HL-60 (cell line): ENCODE measurements around the gene PDE1C.

ENCODE experiments used
- DNase-seq, 2 experiments: peaks; one replicate each; pipeline ENCODE4 v3.0.0-alpha.2; 2010 to 2020; ENCODE audit warnings: low read depth in 1 of 2, low spot score in 1 of 2
- H3K27ac ChIP-seq: fragments of 250-450 bp; sonication (Bioruptor Pico); replicated peaks from 2 replicates; pipeline ENCODE4 v1.5.1; 2020; ENCODE audit warnings: mild to moderate bottlenecking, moderate library complexity
- H3K27me3 ChIP-seq: fragments of 250-450 bp; sonication (Bioruptor Pico); 2 replicates; pipeline ENCODE4 v1.5.1; 2021; ENCODE audit warnings: mild to moderate bottlenecking, moderate library complexity; ENCODE audit not compliant: insufficient read depth, poor library complexity, severe bottlenecking
- H3K4me3 ChIP-seq: replicated peaks from 2 replicates; pipeline ENCODE4 v1.5.1; 2011; ENCODE audit warnings: mild to moderate bottlenecking, control low read depth, low read length; ENCODE audit not compliant: insufficient read depth
- GABPA ChIP-seq: IDR thresholded peaks from 2 replicates; pipeline ENCODE4 v1.6.1; 2012; ENCODE audit warnings: low read depth
- POLR2AphosphoS5 ChIP-seq: IDR thresholded peaks from 2 replicates; pipeline ENCODE4 v1.6.1; 2012; ENCODE audit warnings: low read depth
- SPI1 ChIP-seq: IDR thresholded peaks from 2 replicates; pipeline ENCODE4 v1.6.1; 2012; ENCODE audit warnings: low read depth, mild to moderate bottlenecking, borderline replicate concordance
- TF ChIP-seq, protein P1 (sequence below): IDR thresholded peaks from one replicate; pipeline ENCODE4 v1.5.1; 2011; ENCODE audit warnings: low read length, control low read depth, inconsistent platforms; ENCODE audit not compliant: insufficient read depth
- TF ChIP-seq, protein P2 (sequence below): IDR thresholded peaks from 2 replicates; pipeline ENCODE4 v1.6.1; 2012; ENCODE audit warnings: low read depth; ENCODE audit not compliant: insufficient replicate concordance

Gene PDE1C

DNA sequence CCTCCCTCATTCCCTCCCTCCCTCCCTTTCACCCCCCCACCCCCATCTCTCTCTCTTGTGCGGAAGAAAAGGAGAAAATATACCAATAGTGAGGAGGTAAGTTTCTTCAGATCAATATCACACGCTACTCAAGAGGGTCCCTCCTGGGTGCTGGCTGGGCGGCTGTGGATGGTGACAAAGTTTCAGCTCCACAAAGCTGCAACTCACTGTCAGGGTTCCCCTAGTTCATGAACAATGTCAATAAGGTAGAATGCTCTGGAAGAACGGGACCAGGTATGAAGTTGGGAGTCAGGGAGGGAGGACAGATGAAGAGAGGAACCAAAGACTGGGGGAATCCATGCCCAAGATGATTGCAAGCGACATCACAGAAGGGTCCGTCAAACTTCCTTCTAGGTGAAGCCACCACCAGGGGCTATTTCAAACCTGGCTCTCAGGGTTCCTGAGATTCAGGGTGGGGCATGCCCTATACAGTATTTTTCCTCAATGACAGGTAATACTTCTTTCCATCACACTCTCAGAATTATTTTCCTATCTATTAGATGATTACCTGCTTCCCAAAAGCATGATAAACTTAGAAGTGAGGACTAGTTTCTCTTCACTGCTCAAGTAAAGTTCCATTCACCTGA is 1.4 kb upstream of the PDE1C start:
- TF ChIP-seq, protein P1, sequence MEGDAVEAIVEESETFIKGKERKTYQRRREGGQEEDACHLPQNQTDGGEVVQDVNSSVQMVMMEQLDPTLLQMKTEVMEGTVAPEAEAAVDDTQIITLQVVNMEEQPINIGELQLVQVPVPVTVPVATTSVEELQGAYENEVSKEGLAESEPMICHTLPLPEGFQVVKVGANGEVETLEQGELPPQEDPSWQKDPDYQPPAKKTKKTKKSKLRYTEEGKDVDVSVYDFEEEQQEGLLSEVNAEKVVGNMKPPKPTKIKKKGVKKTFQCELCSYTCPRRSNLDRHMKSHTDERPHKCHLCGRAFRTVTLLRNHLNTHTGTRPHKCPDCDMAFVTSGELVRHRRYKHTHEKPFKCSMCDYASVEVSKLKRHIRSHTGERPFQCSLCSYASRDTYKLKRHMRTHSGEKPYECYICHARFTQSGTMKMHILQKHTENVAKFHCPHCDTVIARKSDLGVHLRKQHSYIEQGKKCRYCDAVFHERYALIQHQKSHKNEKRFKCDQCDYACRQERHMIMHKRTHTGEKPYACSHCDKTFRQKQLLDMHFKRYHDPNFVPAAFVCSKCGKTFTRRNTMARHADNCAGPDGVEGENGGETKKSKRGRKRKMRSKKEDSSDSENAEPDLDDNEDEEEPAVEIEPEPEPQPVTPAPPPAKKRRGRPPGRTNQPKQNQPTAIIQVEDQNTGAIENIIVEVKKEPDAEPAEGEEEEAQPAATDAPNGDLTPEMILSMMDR = no peak
- TF ChIP-seq, protein P2, sequence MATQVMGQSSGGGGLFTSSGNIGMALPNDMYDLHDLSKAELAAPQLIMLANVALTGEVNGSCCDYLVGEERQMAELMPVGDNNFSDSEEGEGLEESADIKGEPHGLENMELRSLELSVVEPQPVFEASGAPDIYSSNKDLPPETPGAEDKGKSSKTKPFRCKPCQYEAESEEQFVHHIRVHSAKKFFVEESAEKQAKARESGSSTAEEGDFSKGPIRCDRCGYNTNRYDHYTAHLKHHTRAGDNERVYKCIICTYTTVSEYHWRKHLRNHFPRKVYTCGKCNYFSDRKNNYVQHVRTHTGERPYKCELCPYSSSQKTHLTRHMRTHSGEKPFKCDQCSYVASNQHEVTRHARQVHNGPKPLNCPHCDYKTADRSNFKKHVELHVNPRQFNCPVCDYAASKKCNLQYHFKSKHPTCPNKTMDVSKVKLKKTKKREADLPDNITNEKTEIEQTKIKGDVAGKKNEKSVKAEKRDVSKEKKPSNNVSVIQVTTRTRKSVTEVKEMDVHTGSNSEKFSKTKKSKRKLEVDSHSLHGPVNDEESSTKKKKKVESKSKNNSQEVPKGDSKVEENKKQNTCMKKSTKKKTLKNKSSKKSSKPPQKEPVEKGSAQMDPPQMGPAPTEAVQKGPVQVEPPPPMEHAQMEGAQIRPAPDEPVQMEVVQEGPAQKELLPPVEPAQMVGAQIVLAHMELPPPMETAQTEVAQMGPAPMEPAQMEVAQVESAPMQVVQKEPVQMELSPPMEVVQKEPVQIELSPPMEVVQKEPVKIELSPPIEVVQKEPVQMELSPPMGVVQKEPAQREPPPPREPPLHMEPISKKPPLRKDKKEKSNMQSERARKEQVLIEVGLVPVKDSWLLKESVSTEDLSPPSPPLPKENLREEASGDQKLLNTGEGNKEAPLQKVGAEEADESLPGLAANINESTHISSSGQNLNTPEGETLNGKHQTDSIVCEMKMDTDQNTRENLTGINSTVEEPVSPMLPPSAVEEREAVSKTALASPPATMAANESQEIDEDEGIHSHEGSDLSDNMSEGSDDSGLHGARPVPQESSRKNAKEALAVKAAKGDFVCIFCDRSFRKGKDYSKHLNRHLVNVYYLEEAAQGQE = no peak
- TF ChIP-seq GABPA (no peak), POLR2AphosphoS5 (no peak), SPI1 (no peak)
- Histone ChIP-seq H3K27me3 (peaks cover 47% of the 10 kb centered on the region), H3K4me3 (no peak overlapping the region), H3K27ac (no peak overlapping the region)
- DNase-seq = no peak

DNA sequence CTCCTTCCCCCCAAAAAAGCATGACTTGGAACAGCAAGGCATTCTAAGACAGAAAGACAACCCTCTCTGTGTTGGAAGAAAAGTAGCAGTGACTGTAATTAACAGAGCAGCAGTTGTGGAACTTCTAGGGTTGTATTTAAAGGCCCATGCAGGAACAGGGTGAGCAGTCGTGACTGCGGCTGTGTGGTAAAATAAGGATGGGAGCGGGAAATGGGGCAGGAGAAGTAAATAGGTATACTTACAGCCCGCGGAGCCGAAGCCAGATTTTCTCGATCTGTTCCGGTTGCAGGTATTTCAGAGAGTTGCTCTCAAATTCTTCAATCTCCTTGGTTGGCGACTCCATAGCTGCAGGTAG is 179 bp downstream of the PDE1C start:
- no peak for DNase-seq
- no peak overlapping the region for H3K4me3 ChIP-seq
- peaks cover 47% of the 10 kb centered on the region for H3K27me3 ChIP-seq
- no peak overlapping the region for H3K27ac ChIP-seq
- no peak for TF ChIP-seq POLR2AphosphoS5

DNA sequence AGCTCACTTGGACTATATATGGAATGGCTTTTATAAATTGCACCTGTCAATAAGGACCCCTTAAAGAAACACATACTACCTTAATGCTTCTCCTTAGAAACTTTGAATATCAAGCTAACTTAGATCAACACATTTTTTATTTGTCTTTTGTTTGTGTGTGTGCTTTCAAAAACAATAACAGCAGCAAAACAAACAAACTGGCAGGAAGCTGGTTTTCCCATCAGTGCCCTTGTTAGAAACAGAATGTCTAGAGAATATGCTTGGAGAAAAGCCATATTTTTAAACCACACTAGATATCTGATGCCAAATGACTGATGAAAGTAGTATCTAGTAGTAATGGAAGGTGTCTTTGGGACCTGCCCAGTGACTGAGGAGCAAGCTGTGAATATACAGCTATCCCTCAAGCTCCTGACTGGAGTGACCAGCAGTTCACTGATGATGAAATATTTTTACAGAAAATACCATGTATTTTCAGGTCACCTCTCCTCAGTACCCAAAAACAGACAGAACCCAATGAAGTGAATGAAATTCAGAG is 1.0 kb downstream of the PDE1C start:
- H3K4me3 ChIP-seq = no peak overlapping the region
- peaks cover 44% of the 10 kb centered on the region for H3K27me3 ChIP-seq
- no peak overlapping the region for H3K27ac ChIP-seq
- no peak for DNase-seq
- TF ChIP-seq SPI1 (no peak), POLR2AphosphoS5 (no peak), GABPA (no peak)
- TF ChIP-seq, protein P2 = no peak
- TF ChIP-seq, protein P1 = no peak

DNA sequence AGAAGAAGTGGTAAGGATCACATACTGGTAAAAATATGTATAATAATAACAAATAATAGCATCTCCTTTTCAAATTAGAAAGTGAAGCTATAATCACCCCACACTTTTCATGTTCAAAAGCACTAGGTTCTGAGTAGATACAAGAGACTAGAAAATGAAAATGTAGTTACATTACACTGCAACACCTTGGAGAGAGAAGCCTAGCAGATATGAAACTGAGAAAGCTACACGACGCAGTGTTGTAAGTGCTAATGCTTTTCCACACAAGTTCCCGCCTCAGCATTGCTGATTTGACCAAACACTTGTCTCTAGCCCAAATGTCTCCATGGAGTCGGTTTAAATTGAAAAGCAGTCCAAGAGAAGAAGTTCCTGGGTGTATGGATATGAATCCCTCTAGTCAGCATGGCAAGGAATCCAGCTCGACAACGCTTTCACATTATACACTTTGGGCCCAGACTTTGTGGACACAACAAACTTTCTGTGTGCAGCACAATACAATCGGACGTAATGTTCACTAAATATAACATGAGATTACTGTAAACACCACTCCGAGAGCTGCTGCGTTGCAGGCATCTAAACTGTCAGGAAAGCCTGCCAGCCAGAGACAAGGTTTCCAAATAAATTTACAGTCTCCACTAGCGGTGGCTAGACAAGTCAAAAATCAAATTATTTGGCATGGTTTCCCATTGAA is 1.7 kb downstream of the PDE1C start:
- TF ChIP-seq, protein P2 = no peak
- no peak for TF ChIP-seq SPI1
- no peak for TF ChIP-seq POLR2AphosphoS5
- TF ChIP-seq, protein P1 = no peak
- TF ChIP-seq GABPA = no peak
- no peak overlapping the region for H3K27ac ChIP-seq
- no peak for DNase-seq
- no peak overlapping the region for H3K4me3 ChIP-seq
- H3K27me3 ChIP-seq = peaks cover 38% of the 10 kb centered on the region
